ENCODE results near the gene NPIPB6. TPM values are rescaled to one million over a fixed set of nuclear protein-coding genes. Genes with fewer than 3 reads are reported as not detected.

NPIPB6 gene
- total RNA-seq, 1 donor from 2014 or later, result 8.7 TPM

- peak in 1 of 2 experiments; percentile 53 for DNase-seq (ENCODE audit: low spot score in 2 of 2, unreplicated experiment in 2 of 2)
- no peak overlapping the region for H3K4me3 Mint-ChIP-seq
- no peak for TF ChIP-seq CTCF (IDR thresholded peaks at IDR 0.05; ENCODE audit: unreplicated experiment)
- H3K27ac Mint-ChIP-seq, result no peak overlapping the region
- H3K9me3 Mint-ChIP-seq, result no peaks in the 10 kb centered on the region
- H3K36me3 Mint-ChIP-seq, result peaks cover 27% of the 10 kb centered on the region
- no peaks in the 10 kb centered on the region for H3K27me3 Mint-ChIP-seq (ENCODE audit: low read depth)
- no peaks in the 10 kb centered on the region for H3K4me1 Mint-ChIP-seq
Observed at GRCh38 chr16:28304214-28304613, 59.1 kb downstream of the NPIPB6 start.

- H3K4me3 Mint-ChIP-seq, result no peak overlapping the region
- H3K27ac Mint-ChIP-seq, result peak overlapping the region; percentile 71
- no peaks in the 10 kb centered on the region for H3K9me3 Mint-ChIP-seq
- no peaks in the 10 kb centered on the region for H3K4me1 Mint-ChIP-seq
- H3K27me3 Mint-ChIP-seq (ENCODE audit: low read depth), result no peaks in the 10 kb centered on the region
- peaks cover 21% of the 10 kb centered on the region for H3K36me3 Mint-ChIP-seq
- DNase-seq (ENCODE audit: low spot score in 2 of 2, unreplicated experiment in 2 of 2), result no peak
- TF ChIP-seq CTCF (IDR thresholded peaks at IDR 0.05; ENCODE audit: unreplicated experiment), result no peak
Observed at GRCh38 chr16:28303132-28303531, 60.2 kb downstream of the NPIPB6 start.

- Mint-ChIP-seq H3K9me3 (no peaks in the 10 kb centered on the region), H3K4me1 (peaks cover 2% of the 10 kb centered on the region), H3K27ac (no peak overlapping the region), H3K4me3 (no peak overlapping the region), H3K36me3 (peaks cover 21% of the 10 kb centered on the region), H3K27me3 (ENCODE audit: low read depth) (no peaks in the 10 kb centered on the region)
- TF ChIP-seq CTCF (IDR thresholded peaks at IDR 0.05; ENCODE audit: unreplicated experiment), result no peak
- no peak for DNase-seq (ENCODE audit: low spot score in 2 of 2, unreplicated experiment in 2 of 2)
Observed at GRCh38 chr16:28301620-28302019, 61.7 kb downstream of the NPIPB6 start.

- Mint-ChIP-seq H3K9me3 (no peaks in the 10 kb centered on the region), H3K27ac (no peak overlapping the region), H3K36me3 (peaks cover 20% of the 10 kb centered on the region), H3K4me1 (peaks cover 4% of the 10 kb centered on the region), H3K4me3 (no peak overlapping the region), H3K27me3 (ENCODE audit: low read depth) (no peaks in the 10 kb centered on the region)
- DNase-seq (ENCODE audit: low spot score in 2 of 2, unreplicated experiment in 2 of 2), result no peak
- no peak for TF ChIP-seq CTCF (IDR thresholded peaks at IDR 0.05; ENCODE audit: unreplicated experiment)
Observed at GRCh38 chr16:28301154-28301553, 62.2 kb downstream of the NPIPB6 start.

GRCh38 chr16:28300327-28300726 lies 63.0 kb downstream of the NPIPB6 start:
- Mint-ChIP-seq H3K27ac (no peak overlapping the region), H3K36me3 (peaks cover 18% of the 10 kb centered on the region), H3K27me3 (ENCODE audit: low read depth) (no peaks in the 10 kb centered on the region), H3K9me3 (no peaks in the 10 kb centered on the region), H3K4me3 (no peak overlapping the region), H3K4me1 (peaks cover 7% of the 10 kb centered on the region)
- DNase-seq (ENCODE audit: low spot score in 2 of 2, unreplicated experiment in 2 of 2), result no peak
- TF ChIP-seq CTCF (IDR thresholded peaks at IDR 0.05; ENCODE audit: unreplicated experiment), result no peak

GRCh38 chr16:28298511-28298878 lies 64.8 kb downstream of the NPIPB6 start:
- DNase-seq (ENCODE audit: low spot score in 2 of 2, unreplicated experiment in 2 of 2), result no peak
- no peak overlapping the region for H3K4me3 Mint-ChIP-seq
- no peak for TF ChIP-seq CTCF (IDR thresholded peaks at IDR 0.05; ENCODE audit: unreplicated experiment)
- H3K27me3 Mint-ChIP-seq (ENCODE audit: low read depth), result no peaks in the 10 kb centered on the region
- peaks cover 25% of the 10 kb centered on the region for H3K4me1 Mint-ChIP-seq
- no peak overlapping the region for H3K27ac Mint-ChIP-seq
- peaks cover 10% of the 10 kb centered on the region for H3K36me3 Mint-ChIP-seq
- no peaks in the 10 kb centered on the region for H3K9me3 Mint-ChIP-seq
